Hematopoietic multipotent progenitor cell (in vitro differentiated cells): Measurements from ENCODE around the gene MTHFD1L. TPM values are rescaled to one million over a fixed set of nuclear protein-coding genes. Genes with fewer than 3 reads are reported as not detected.
"Not testable (repeated sequence)": the region's sequence is repeated elsewhere in the genome, so short reads cannot be mapped to it uniquely, and the experiment has no call there.

ENCODE experiments used
- DNase-seq, 3 donors: peaks; one replicate each; pipeline ENCODE4 v3.0.0-alpha.2; 2011 to 2015; ENCODE audit warnings: low read depth in 2 of 3, low spot score in 2 of 3
- total RNA-seq: library from RNA; depleted of rRNA; stranded (reverse); fragments of >200 nt; gene quantifications from one replicate; pipeline ENCODE4 v1.2.3, GENCODE V29; 2012

Gene MTHFD1L
- total RNA-seq, 1 donor, result 9.2 TPM

DNA sequence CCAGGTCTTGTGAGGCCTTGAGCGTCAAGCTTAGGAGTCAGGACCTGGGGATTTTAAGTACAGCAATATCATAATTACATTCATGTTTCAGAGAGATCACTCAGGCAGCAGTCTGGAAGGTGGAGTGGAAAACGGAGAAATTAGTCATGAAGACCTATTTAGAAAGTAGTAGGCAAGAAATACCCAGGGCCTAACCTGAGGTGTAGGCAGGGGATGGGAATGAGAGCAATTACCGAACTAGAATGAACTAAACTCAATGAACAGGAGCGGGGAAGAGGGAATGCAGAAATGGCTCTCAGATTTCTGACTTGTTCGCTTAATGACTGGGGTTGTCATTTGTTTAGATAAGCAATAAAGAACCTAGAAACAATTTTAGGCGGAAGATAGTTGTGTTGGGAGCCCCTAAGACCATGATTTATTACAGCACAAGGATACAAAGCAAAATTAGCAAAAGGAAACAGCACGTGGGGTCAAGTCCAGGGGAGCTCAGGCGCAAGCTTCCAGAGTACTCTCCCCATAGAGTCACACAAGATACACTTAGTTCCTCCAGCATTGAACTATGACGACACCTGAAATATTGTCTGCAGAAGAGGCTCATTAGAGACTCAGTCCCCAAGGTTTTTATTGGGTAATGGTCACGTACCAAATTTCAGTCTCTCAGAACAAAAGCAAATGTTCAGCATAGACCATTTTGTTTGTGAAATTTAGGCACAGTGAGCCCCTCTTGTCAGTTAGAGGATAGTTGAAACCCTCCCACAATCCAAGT, 195.4 kb downstream of the MTHFD1L start:
- no peak for DNase-seq

GRCh38 chr6:151063352-151063751, 197.8 kb downstream of the MTHFD1L start:
- DNase-seq, result no peak

DNA sequence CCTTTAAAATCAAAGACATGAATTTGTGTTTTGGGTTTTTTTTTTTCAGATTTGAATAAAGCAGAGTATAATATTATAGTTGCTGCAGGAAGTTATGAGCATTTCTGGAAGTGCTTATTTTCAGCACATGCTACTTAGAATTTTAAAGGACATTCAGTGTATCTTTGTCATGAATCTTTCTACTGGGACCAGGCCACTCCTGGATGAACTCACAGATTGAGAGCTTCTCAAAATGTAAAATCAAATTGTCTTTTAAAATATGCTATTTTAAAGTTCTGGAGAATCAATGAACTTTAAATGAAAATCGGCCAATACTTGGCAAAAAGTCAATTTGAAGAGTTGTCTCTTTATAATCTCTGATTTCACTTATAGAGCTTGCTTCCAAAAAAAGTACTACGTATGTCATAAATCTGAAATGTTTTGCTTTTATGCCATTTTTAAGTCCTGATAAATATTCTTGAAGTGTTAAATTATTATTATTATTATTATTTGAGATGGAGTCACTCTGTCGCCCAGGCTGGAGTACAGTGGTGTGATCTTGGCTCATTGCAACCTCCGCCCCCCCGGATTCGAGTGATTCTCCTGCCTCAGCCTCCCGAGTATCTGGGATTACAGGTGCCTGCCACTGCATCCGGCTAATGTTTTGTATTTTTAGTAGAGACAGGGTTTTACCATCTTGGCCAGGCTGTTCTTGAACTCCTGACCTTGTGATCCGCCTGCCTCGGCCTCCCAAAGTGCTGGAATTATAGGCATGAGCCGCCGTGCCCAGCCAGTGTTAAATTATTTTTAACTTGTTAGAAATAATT, 198.5 kb downstream of the MTHFD1L start:
- DNase-seq, result no peak

DNA sequence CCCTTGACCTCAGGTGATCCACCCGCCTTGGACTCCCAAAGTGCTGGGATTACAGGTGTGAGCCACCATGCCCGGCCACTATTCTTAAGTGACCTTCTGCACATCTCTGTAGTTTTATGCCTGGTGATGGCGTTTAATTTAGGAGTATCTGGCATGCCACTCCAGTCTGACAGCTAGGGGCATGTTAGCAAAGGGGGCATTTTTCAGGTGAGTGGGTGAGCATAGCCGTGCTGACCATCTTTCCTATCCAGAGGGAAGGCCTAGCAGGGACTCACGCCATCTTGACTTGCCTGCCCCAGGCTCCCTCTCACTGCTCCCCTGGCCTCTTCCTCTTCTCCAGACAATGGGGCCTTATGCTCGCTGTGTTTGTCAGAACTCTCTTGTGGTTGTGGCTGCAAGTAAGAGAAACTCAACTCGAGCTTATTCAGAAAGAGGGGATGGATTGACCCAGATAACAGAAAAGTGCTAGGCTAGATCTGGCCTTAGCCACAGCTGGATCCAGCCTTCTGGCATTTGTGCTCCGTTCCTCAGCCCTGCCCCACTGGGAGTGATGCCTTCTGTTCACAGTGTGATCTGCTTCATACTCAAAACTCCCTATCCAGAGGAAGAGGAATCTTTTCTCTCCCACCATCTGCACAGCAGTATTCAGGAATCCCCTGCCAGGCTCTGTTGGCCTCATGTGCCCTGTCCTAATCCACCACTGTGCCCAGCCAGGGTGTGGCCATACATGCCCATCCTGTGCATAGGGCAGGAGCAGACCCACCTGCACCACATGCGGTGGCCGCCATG, 199.7 kb downstream of the MTHFD1L start:
- DNase-seq, result no peak

GRCh38 chr6:151067684-151068596, 202.4 kb downstream of the MTHFD1L start:
- DNase-seq, result no peak

DNA sequence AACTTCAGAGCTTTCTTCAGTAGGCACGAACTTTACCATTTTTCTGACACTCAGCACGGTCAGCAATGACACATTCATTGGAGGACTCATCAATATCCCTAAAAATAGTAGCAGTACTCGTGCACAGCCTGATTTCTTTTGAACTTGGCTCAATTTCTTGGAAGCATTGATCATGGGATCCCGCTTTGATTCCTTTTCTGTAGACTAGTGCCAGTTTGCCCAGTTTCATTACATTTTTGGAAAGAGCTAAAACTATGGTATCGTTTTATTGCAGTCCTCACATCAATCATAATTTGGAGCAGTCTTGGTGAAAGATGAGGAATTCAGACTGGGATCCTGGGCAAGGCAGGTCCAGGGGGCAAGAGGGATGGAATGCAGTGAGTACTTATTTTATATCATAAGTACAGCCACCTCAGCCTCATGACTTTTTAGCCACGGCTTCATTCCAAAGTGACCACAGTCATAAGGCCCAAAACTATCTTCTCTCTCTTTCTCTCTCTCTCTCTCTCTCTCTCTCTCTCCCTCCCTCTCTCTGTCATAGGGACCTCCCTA, 203.3 kb downstream of the MTHFD1L start:
- DNase-seq, result no peak

DNA sequence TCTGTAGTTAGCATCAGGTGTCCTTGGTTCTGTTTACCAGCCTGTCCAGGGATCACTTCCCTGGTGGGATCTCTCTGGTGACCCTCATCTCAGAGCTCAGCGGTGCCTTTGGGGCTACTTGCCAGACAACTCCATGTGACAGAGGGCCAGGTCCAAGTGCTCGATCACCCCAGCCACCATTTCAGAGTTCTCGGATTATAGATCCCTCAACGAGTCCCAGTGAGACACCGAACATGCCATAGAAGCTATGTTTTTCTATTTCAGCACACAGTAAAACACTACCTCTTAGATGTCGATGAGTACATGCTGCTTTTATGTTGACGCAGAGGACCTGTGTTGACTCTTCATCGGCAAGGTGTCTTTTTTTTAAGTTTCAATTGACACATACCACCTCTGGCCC, 204.1 kb downstream of the MTHFD1L start:
- no peak for DNase-seq

- no peak for DNase-seq
Measured at GRCh38 chr6:151070631-151071051, 205.1 kb downstream of the MTHFD1L start.

DNA sequence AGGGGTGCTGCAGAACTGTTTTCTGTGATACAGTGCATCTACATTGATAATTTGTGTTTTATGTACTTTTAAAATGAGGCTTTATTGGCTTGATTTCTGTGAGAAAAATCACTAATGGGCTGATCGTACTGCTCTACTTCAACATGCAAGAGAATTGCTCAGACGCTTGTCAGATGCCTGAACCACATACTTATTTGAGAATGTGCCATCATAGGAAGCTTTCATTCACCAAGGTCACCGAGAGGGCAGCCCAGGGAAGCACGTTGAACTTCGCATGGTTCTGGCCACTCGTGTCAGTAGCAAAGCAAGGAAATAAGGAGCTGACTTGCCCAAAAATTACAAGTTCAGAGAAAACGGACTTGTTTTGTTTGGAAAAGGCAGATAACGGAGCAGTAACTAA, 205.8 kb downstream of the MTHFD1L start:
- DNase-seq, result no peak

- DNase-seq, result no peak
Measured at GRCh38 chr6:151073146-151073545, 207.6 kb downstream of the MTHFD1L start.

GRCh38 chr6:151073701-151074100, 208.2 kb downstream of the MTHFD1L start:
- DNase-seq, result no peak

- DNase-seq, result no peak
Measured at GRCh38 chr6:151075005-151075404, 209.5 kb downstream of the MTHFD1L start.

DNA sequence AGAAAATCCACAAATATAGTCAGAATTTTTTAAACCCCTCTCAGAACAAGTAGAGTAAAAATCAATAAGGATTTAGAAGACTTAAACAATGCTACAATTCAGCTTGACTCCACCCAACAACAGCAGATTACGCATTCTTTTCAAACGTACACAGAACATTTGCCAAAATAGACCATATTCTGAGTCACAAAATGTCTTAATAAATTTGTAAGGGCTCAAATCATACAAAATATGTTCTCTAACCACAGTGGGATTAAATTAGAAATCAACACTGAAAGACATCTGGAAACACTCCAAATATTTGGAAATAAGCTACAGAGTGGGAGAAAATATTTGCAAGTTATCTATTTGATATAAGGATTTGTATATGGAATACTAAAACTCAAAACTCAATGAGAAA, 210.0 kb downstream of the MTHFD1L start:
- no peak for DNase-seq

GRCh38 chr6:151075930-151076555, 210.5 kb downstream of the MTHFD1L start:
- DNase-seq, result no peak

DNA sequence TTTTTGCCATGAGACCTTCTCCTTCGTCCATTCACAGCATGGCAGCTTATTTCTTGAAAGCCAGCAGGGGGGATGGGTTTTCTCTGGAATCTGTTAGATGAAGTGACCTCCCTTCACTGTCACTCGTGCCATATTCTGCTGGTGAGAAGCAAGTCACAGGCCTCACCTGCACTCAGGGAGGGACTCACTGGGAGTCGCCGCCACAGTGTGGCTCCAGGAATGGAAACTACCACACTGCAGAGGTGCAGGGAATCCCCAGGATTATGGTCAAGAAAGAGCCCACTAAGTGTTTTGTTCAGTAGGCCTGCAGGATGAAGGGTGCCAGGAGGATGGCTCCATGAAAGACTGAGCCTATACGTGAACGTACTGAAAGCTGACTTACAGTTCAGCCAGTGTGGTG, 213.2 kb downstream of the MTHFD1L start:
- no peak for DNase-seq

DNA sequence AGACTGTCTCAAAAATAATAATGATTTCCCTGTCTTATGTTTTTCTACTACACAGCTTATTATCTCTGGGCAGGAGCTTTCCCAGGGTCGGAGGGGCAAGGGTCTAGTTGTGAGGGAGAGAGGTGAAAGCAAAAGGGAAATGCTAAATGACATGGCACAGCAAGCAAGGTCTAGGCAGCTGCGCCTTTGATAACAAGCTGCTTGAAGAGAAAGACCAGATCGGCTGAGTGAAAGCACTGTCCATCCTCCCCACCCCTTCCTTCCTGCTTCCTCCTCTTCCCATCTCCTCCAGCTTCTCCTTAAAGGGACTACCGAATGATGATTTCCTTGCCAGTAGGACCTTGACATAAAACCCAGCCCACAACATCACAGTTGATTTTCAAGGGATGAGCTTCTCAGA, 216.2 kb downstream of the MTHFD1L start:
- no peak for DNase-seq

DNA sequence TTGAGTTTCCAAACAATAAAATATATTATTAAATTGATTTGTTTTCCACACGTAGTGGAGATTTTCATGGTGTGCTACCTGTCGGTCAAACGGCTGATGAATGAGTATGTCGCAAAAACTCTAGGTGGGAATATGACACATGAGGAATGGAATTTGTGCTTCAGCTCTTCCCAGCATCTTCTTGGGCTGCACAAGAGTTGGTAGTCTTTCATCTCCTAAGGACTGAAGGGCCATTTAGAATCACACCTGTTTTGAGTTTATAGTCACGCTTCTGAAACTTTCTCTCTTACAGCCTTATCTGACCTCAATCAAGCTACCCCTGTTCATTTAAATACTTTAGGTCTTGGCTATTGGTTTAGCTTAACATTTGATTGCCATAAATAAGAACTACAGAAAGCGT, 216.6 kb downstream of the MTHFD1L start:
- DNase-seq, result no peak

DNA sequence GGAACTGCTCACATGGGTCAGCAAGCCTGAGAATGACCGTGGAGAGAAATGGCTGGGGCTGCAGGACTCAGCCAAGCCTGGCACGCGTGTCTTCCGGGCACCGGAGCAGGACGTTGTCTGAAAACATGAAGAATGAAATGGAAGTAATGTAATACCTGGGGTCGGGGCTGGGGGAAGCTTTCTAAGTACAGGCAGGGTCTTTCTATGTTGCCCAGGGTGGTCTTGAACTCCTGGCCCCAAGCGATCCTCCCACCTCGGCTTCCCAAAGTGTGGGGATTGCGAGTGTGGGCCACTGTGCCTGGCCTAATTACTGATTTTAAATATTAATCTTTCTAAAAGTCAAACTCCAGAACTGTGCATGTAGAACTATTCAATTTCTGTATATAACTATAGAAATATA, 218.8 kb downstream of the MTHFD1L start:
- no peak for DNase-seq

GRCh38 chr6:151087055-151087454, 221.6 kb downstream of the MTHFD1L start:
- DNase-seq, result not testable (repeated sequence)
